ENCODE data around the gene FAT2.

The FAT2 gene

DNA sequence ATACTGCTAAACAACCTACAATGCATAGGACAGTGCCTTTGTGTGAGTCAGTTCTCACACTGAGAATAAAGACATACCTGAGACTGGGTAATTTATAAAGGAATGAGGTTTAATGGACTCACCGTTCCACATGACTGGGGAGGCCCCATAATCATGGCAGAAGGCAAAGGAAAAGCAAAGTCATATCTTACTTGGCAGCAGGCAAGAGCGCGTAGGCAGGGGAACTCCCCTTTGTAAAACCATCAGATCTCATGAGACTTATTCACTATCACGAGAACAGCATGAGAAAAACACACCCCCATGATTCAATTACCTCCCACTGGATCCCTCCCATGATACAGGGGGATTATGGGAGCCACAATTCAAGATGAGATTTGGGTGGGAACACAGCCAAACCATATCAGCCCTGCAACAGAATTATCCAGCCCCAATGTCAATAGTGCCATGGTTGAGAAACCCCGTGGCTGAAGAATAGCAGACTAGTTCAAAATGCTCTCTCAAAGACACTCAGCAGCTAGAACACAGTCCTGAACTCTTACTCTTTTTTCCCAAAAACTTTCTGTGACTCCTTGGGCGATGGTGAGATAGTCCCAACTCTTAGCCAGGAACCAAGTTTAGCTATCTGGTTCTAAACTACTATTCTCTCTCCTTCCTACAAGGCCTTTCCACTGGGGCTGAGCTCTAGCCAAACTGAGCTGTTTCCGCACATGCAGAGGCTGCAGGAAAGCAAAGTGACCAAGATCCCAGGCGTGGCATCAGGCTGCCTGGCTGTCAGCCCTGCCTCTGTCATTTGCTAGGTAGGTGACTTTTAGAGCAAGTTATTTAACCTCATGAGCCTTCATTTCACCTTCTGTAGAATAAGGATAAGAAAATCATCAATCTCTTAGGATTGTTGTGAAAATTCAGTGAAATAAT, 21.7 kb downstream of the FAT2 start:
- Histone ChIP-seq H3K27ac (ENCODE audit: low read length) (peak overlapping the region; percentile 53; the same call in 1 of the 2 replicates), H3K4me1 (ENCODE audit: low read length) (peaks cover 21% of the 10 kb centered on the region), H3K9me3 (ENCODE audit: insufficient read depth, low read length) (no peaks in the 10 kb centered on the region), H3K79me2 (ENCODE audit: low read length) (no peaks in the 10 kb centered on the region), H3K27me3 (ENCODE audit: low read depth, low read length) (no peaks in the 10 kb centered on the region), H3K4me2 (ENCODE audit: low read length) (peak overlapping the region; percentile 77), H3K36me3 (replicated peaks; ENCODE audit: low read depth, low read length) (no peaks in the 10 kb centered on the region), H3K4me3 (ENCODE audit: low read length) (peak overlapping the region; percentile 39; the same call in 1 of the 2 replicates), H4K20me1 (ENCODE audit: insufficient read depth, low read length) (no peaks in the 10 kb centered on the region), H3K9ac (ENCODE audit: low read length) (no peak overlapping the region; the same call in 1 of the 2 replicates), H2AFZ (ENCODE audit: low read depth, low read length) (peak overlapping the region; percentile 52; the same call in 1 of the 2 replicates)
- TF ChIP-seq EZH2phosphoT487 (IDR thresholded peaks at IDR 0.05; ENCODE audit: low read depth): no peak
- TF ChIP-seq, protein P1, sequence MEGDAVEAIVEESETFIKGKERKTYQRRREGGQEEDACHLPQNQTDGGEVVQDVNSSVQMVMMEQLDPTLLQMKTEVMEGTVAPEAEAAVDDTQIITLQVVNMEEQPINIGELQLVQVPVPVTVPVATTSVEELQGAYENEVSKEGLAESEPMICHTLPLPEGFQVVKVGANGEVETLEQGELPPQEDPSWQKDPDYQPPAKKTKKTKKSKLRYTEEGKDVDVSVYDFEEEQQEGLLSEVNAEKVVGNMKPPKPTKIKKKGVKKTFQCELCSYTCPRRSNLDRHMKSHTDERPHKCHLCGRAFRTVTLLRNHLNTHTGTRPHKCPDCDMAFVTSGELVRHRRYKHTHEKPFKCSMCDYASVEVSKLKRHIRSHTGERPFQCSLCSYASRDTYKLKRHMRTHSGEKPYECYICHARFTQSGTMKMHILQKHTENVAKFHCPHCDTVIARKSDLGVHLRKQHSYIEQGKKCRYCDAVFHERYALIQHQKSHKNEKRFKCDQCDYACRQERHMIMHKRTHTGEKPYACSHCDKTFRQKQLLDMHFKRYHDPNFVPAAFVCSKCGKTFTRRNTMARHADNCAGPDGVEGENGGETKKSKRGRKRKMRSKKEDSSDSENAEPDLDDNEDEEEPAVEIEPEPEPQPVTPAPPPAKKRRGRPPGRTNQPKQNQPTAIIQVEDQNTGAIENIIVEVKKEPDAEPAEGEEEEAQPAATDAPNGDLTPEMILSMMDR (IDR thresholded peaks at IDR 0.05; ENCODE audit: low read depth, low read length): no peak

DNA sequence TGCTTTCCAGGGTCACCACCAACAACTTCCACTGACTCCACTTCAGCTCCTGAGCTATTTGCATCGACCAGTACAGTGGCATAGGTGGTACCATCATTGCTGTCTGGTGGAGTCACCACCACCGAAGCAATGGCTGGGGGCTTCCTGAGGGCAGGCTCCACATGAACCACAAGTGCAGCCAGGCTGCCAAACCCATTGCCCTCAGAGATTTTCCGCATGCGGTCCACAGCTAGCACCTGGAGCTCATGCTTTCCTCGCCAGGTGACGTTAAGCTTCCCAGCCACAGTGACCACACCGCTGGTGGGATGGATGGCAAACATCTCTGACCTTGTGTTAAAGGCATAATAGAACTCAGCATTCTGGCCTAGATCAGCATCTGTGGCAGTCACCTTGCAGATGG, 23.1 kb downstream of the FAT2 start:
- Histone ChIP-seq H3K79me2 (ENCODE audit: low read length) (no peaks in the 10 kb centered on the region), H3K4me3 (ENCODE audit: low read length) (no peak overlapping the region), H3K36me3 (replicated peaks; ENCODE audit: low read depth, low read length) (no peaks in the 10 kb centered on the region), H3K9me3 (ENCODE audit: insufficient read depth, low read length) (no peaks in the 10 kb centered on the region), H2AFZ (ENCODE audit: low read depth, low read length) (no peak overlapping the region), H3K27me3 (ENCODE audit: low read depth, low read length) (no peaks in the 10 kb centered on the region), H3K9ac (ENCODE audit: low read length) (no peak overlapping the region), H4K20me1 (ENCODE audit: insufficient read depth, low read length) (no peaks in the 10 kb centered on the region), H3K4me2 (ENCODE audit: low read length) (no peak overlapping the region), H3K27ac (ENCODE audit: low read length) (no peak overlapping the region), H3K4me1 (ENCODE audit: low read length) (peaks cover 18% of the 10 kb centered on the region)
- no peak for TF ChIP-seq EZH2phosphoT487 (IDR thresholded peaks at IDR 0.05; ENCODE audit: low read depth)
- TF ChIP-seq, protein P1 (IDR thresholded peaks at IDR 0.05; ENCODE audit: low read depth, low read length): no peak

DNA sequence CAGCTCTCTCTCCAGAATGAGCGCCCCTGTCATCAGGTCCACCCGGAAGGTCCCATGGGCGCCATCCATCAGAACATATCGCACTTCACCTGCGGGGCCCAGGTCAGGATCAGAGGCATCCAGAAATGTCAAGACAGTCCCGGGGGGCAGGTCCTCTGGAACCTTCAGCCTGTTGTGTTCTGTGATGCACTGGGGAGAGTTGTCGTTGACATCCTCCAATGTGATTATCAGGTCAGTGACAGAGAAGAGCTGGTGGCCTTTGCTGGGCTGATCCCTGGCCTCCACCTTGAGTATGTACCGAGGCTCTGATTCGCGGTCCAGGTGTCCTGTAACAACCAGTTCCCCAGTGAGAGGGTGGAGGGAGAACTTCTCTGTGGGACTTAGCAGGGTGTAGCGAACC, 25.2 kb downstream of the FAT2 start:
- Histone ChIP-seq H3K9me3 (ENCODE audit: insufficient read depth, low read length) (no peaks in the 10 kb centered on the region), H3K4me2 (ENCODE audit: low read length) (no peak overlapping the region), H3K9ac (ENCODE audit: low read length) (no peak overlapping the region), H3K36me3 (replicated peaks; ENCODE audit: low read depth, low read length) (no peaks in the 10 kb centered on the region), H2AFZ (ENCODE audit: low read depth, low read length) (no peak overlapping the region), H3K27ac (ENCODE audit: low read length) (no peak overlapping the region), H3K79me2 (ENCODE audit: low read length) (no peaks in the 10 kb centered on the region), H4K20me1 (ENCODE audit: insufficient read depth, low read length) (no peaks in the 10 kb centered on the region), H3K4me1 (ENCODE audit: low read length) (peaks cover 18% of the 10 kb centered on the region), H3K4me3 (ENCODE audit: low read length) (no peak overlapping the region), H3K27me3 (ENCODE audit: low read depth, low read length) (no peaks in the 10 kb centered on the region)
- TF ChIP-seq, protein P1 (IDR thresholded peaks at IDR 0.05; ENCODE audit: low read depth, low read length): no peak
- no peak for TF ChIP-seq EZH2phosphoT487 (IDR thresholded peaks at IDR 0.05; ENCODE audit: low read depth)

DNA sequence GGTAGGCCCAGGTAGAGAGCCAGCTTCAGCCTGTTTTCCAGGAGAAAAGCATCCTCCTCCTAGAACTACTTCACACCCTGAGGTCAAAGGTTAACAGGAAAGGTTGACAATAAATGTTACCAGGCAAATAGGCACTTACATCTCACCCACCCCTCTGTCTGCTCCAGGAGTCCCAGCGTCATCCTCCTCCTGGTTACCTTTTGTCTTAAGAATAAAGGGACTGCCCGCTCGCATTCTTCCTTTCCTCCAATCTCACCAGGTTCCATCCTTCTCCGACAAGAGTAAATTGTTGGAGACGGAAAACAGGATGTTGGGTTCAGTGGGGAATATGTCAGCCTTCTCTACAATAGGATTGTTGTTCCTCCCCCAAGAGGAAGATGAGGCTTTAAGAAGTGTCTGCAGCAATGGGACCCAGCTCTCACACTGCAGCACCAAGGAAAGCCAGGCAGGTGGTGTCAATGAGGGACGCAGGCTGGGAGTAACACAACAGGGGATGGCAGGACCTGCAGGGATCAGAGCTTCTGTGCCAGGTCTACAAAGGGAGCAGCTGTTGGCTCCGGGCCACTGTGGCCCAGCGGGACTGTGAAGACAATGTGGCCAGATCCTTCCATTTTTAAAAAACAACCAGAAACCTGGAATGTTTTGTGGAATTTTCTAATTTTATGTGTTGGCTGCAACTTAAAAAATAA, 29.0 kb downstream of the FAT2 start:
- Histone ChIP-seq H3K4me2 (ENCODE audit: low read length) (no peak overlapping the region), H3K4me3 (ENCODE audit: low read length) (no peak overlapping the region), H3K79me2 (ENCODE audit: low read length) (no peaks in the 10 kb centered on the region), H2AFZ (ENCODE audit: low read depth, low read length) (no peak overlapping the region), H3K9me3 (ENCODE audit: insufficient read depth, low read length) (no peaks in the 10 kb centered on the region), H4K20me1 (ENCODE audit: insufficient read depth, low read length) (no peaks in the 10 kb centered on the region), H3K27me3 (ENCODE audit: low read depth, low read length) (no peaks in the 10 kb centered on the region), H3K27ac (ENCODE audit: low read length) (no peak overlapping the region), H3K4me1 (ENCODE audit: low read length) (peaks cover 10% of the 10 kb centered on the region), H3K9ac (ENCODE audit: low read length) (no peak overlapping the region), H3K36me3 (replicated peaks; ENCODE audit: low read depth, low read length) (no peaks in the 10 kb centered on the region)
- TF ChIP-seq EZH2phosphoT487 (IDR thresholded peaks at IDR 0.05; ENCODE audit: low read depth): no peak
- TF ChIP-seq, protein P1 (IDR thresholded peaks at IDR 0.05; ENCODE audit: low read depth, low read length): no peak
